ENCODE data around the gene IFRD2. TPM values are rescaled to one million over a fixed set of nuclear protein-coding genes. Genes with fewer than 3 reads are reported as not detected.

IFRD2 gene
- total RNA-seq, 4 donors from 2014 or later, result 63.9 to 96.5 (median 88.4) TPM

- peaks cover 9 to 23% of the 10 kb centered on the region in 2 donors for H3K4me1 ChIP-seq
- H3K4me3 ChIP-seq (replicated peaks in 1 of 3), result no peak overlapping the region
- intact Hi-C loops (cut with DNase I), result loop anchor here (2.0 kb wide), 1 partner anchor 81 kb away; no protein-coding TSS in a partner anchor
- TF ChIP-seq, protein P1, sequence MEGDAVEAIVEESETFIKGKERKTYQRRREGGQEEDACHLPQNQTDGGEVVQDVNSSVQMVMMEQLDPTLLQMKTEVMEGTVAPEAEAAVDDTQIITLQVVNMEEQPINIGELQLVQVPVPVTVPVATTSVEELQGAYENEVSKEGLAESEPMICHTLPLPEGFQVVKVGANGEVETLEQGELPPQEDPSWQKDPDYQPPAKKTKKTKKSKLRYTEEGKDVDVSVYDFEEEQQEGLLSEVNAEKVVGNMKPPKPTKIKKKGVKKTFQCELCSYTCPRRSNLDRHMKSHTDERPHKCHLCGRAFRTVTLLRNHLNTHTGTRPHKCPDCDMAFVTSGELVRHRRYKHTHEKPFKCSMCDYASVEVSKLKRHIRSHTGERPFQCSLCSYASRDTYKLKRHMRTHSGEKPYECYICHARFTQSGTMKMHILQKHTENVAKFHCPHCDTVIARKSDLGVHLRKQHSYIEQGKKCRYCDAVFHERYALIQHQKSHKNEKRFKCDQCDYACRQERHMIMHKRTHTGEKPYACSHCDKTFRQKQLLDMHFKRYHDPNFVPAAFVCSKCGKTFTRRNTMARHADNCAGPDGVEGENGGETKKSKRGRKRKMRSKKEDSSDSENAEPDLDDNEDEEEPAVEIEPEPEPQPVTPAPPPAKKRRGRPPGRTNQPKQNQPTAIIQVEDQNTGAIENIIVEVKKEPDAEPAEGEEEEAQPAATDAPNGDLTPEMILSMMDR (IDR thresholded peaks at IDR 0.05), result no peak
- no peak for TF ChIP-seq POLR2A (IDR thresholded peaks at IDR 0.05)
- H3K27me3 ChIP-seq, result no peaks in the 10 kb centered on the region
- no peaks in the 10 kb centered on the region for H3K9me3 ChIP-seq
- 40 to 45% methylated on average over 19 to 63 of the region's 79 CpGs for WGBS, 2 donors
- H3K36me3 ChIP-seq, result no peaks in the 10 kb centered on the region
- H3K27ac ChIP-seq, result no peak overlapping the region
- no peak for DNase-seq
Observed at GRCh38 chr3:50275996-50276761, 16.1 kb downstream of the IFRD2 start.

- Histone ChIP-seq H3K4me3 (replicated peaks in 1 of 3) (no peak overlapping the region), H3K27ac (no peak overlapping the region), H3K9me3 (no peaks in the 10 kb centered on the region), H3K4me1 (peaks cover 9 to 25% of the 10 kb centered on the region in 2 donors), H3K27me3 (no peaks in the 10 kb centered on the region), H3K36me3 (no peaks in the 10 kb centered on the region)
- TF ChIP-seq, protein P1 (IDR thresholded peaks at IDR 0.05), result no peak
- no peak for TF ChIP-seq POLR2A (IDR thresholded peaks at IDR 0.05)
- 31 to 36% methylated on average over 30 of the region's 65 CpGs for WGBS, 2 donors
- intact Hi-C loops (cut with DNase I), result loop anchor here (2.0 kb wide), 1 partner anchor 81 kb away; no protein-coding TSS in a partner anchor
- DNase-seq, result no peak
Observed at GRCh38 chr3:50275141-50275995, 16.9 kb downstream of the IFRD2 start.

- H3K4me3 ChIP-seq (replicated peaks in 1 of 3), result no peak overlapping the region
- peak; percentile 58 to 64 for DNase-seq
- intact Hi-C loops (cut with DNase I), result loop anchor here (2.0 kb wide), 1 partner anchor 80 kb away; no protein-coding TSS in a partner anchor
Observed at GRCh38 chr3:50274371-50275104, 17.7 kb downstream of the IFRD2 start.

DNA sequence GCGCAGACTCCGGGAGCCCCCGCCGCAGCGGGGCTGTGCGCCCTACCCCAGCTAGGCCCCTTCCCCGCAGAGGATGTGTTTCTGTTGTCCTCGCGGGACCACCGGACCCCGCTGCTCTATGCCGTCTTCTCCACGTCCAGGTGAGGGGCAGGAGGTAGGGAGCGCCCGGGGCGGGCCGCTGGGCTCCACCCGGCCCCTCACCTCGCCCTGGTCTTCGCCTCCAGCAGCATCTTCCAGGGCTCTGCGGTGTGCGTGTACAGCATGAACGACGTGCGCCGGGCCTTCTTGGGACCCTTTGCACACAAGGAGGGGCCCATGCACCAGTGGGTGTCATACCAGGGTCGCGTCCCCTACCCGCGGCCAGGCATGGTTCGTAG lies 18.6 kb downstream of the IFRD2 start:
- intact Hi-C loops (cut with DNase I), result loop anchor here (2.0 kb wide), 2 partner anchors 47 to 79 kb away; no protein-coding TSS in a partner anchor
- Histone ChIP-seq H3K4me1 (peaks cover 22 to 42% of the 10 kb centered on the region in 2 donors), H3K27ac (no peak overlapping the region), H3K4me3 (replicated peaks in 1 of 3) (peak overlapping the region in 1 of 3 donors; percentile 13), H3K36me3 (no peaks in the 10 kb centered on the region), H3K9me3 (no peaks in the 10 kb centered on the region), H3K27me3 (no peaks in the 10 kb centered on the region)
- TF ChIP-seq POLR2A (IDR thresholded peaks at IDR 0.05), result no peak
- TF ChIP-seq, protein P1 (IDR thresholded peaks at IDR 0.05), result no peak
- 47 to 48% methylated on average over 6 to 23 of the region's 31 CpGs for WGBS, 2 donors
- no peak for DNase-seq

More at GRCh38 chr3:50274371-50275104, 17.7 kb downstream of the IFRD2 start:
- Histone ChIP-seq H3K27ac (no peak overlapping the region), H3K27me3 (no peaks in the 10 kb centered on the region), H3K4me1 (peaks cover 14 to 34% of the 10 kb centered on the region in 2 donors), H3K9me3 (no peaks in the 10 kb centered on the region), H3K36me3 (no peaks in the 10 kb centered on the region)
- WGBS, 2 donors, result 16 to 36% methylated on average over 14 to 18 of the region's 26 CpGs
- no peak for TF ChIP-seq POLR2A (IDR thresholded peaks at IDR 0.05)
- TF ChIP-seq, protein P1 (IDR thresholded peaks at IDR 0.05), result peak; percentile 28 to 69 (median 56)
